Measurements from ENCODE around the gene CNOT11.

Gene CNOT11

DNA sequence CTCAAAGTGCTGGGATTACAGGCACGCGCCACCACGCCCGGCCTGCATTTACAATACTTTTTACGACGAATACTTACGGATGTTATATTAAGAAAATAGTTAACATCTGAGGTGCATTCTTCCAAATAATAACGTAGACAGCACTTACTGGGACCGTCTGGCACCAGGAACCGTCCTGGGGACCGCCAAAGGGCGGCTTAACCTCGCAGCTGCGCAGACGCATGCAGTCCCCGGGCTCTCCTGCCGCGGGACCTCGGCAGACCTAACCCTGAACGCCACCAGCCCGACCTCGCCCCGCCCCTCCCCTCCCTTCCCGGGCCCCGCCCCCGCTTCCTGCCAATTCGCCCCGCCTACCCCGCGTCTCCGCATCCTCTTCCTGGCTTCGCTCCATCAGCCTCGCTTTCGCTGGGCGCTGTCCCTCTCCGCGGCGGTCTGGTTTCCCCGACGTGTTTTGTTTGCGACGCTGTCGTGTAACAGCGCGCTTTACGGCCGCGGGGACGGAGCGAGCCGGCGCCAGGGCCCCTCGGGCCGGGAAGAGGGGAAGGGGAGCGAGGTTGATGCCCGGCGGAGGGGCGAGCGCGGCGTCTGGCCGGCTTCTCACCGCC, at the start of gene CNOT11:
CNOT11 (plus strand) TSS at position 479 of the 605 bp plus-strand sequence; CDS start at position 558, 79 bp downstream.
- ATAC-seq (ENCODE audit: low read depth) (peak; percentile 81), DNase-seq (ENCODE audit: low spot score) (peak; percentile 98)
- peaks cover 10% of the 10 kb centered on the region for H3K36me3 ChIP-seq (ENCODE audit: low read depth)
- H3K27me3 ChIP-seq (ENCODE audit: insufficient read depth, poor library complexity, severe bottlenecking) = no peaks in the 10 kb centered on the region
- H3K9me3 ChIP-seq (ENCODE audit: severe bottlenecking) = no peaks in the 10 kb centered on the region
- H3K4me1 ChIP-seq (ENCODE audit: insufficient read depth, poor library complexity, severe bottlenecking) = peaks cover 20% of the 10 kb centered on the region
- no peak for TF ChIP-seq CTCF (IDR thresholded peaks at IDR 0.05; ENCODE audit: poor library complexity, severe bottlenecking)
- peak within 1 kb of the TSS; percentile 98 for H3K4me3 ChIP-seq (ENCODE audit: severe bottlenecking)
- H3K27ac ChIP-seq (ENCODE audit: poor library complexity, severe bottlenecking) = peak within 1 kb of the TSS; percentile 66

DNA sequence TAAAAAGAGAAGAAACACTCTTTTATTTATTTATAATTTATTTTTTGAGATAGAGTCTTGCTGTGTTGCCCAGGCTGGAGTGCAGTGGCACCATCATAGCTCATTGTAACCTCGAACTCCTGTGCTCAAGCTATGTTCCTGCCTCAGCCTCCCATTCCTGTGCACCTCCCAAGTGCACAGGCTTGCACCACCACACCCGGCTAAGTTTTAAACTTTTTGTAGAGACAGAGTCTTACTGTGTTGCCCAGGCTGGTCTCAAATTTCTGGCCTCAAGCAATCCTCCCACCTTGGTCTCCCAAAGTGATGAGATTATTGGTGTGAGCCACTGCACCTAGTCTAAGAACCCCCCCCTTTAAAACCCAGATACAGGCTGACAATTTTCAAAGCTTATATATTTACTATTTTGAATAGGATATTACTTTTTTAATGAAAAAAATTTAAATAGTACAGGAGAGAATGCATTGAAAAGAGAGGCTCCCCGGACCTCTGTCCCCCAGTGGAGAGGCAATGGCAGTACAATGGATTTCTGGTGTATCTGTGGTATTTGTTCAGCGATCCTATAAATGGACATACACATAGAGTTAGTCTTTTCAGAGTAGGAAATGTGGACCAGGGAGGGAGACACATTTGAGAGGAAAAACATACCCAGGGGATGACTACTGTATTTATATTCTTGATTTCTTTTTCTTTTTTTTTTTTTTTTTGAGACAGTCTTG, 48.1 kb upstream of the CNOT11 start:
- no peak overlapping the region for H3K27ac ChIP-seq (ENCODE audit: poor library complexity, severe bottlenecking)
- ATAC-seq (ENCODE audit: low read depth) = no peak
- H3K36me3 ChIP-seq (ENCODE audit: low read depth) = no peaks in the 10 kb centered on the region
- H3K4me1 ChIP-seq (ENCODE audit: insufficient read depth, poor library complexity, severe bottlenecking) = peaks cover 12% of the 10 kb centered on the region
- no peak for TF ChIP-seq CTCF (IDR thresholded peaks at IDR 0.05; ENCODE audit: poor library complexity, severe bottlenecking)
- H3K27me3 ChIP-seq (ENCODE audit: insufficient read depth, poor library complexity, severe bottlenecking) = no peaks in the 10 kb centered on the region
- H3K9me3 ChIP-seq (ENCODE audit: severe bottlenecking) = no peaks in the 10 kb centered on the region
- H3K4me3 ChIP-seq (ENCODE audit: severe bottlenecking) = no peak overlapping the region
- no peak for DNase-seq (ENCODE audit: low spot score)

DNA sequence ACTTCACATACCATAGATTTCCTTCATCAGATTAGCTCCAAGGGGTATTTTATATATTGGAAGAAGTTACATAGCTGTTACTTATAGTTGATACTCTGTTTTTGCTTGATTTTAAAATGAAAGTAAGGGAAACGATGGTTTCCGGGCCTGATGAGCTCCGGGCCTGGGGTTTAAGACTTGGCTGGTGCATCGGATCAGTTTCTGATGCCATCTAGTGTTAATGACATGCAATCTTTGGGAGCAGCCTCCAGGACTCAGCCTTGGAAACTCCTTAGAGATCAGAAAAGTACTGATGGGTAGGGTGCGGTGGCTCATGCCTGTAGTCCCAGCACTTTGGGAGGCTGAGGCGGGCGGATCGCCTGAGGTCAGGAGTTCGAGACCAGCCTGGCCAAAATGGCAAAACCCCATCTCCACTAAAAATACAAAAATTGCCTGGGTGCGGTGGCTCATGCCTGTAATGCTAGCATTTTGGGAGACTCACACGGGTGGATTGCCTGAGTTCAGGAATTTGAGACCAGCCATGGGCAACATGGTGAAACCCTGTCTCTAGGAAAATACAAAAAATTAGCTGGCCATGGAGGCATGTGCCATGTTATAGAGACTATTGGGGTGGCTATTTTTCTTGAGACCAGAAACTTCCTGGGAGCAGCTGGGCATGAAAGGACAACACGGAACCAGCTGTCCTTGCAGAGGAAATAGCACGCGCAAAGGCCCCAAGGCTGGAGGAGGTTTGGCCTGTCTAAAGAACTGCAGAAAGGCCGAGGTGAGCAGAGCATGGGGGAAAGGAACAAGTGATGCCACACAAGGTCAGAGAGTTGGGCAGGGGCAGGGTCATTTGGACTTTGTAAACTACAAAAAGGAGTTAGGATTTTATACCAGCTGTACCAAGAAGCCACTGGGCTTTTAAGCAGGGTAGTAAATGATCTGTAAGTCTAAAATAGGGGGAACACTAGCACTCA, 46.9 kb upstream of the CNOT11 start:
- no peak overlapping the region for H3K27ac ChIP-seq (ENCODE audit: poor library complexity, severe bottlenecking)
- peak; percentile 66 for DNase-seq (ENCODE audit: low spot score)

GRCh38 chr2:101208830-101209229, 43.9 kb upstream of the CNOT11 start:
- H3K4me3 ChIP-seq (ENCODE audit: severe bottlenecking) = no peak overlapping the region

More for the DNA sequence above, 46.9 kb upstream of the CNOT11 start:
- Histone ChIP-seq H3K27me3 (ENCODE audit: insufficient read depth, poor library complexity, severe bottlenecking) (no peaks in the 10 kb centered on the region), H3K9me3 (ENCODE audit: severe bottlenecking) (peaks cover under 1% of the 10 kb centered on the region), H3K4me1 (ENCODE audit: insufficient read depth, poor library complexity, severe bottlenecking) (peaks cover 3% of the 10 kb centered on the region), H3K4me3 (ENCODE audit: severe bottlenecking) (peak overlapping the region; percentile 12), H3K36me3 (ENCODE audit: low read depth) (no peaks in the 10 kb centered on the region)
- TF ChIP-seq CTCF (IDR thresholded peaks at IDR 0.05; ENCODE audit: poor library complexity, severe bottlenecking) = peak; percentile 86
- peak; percentile 94 for ATAC-seq (ENCODE audit: low read depth)

More at GRCh38 chr2:101208830-101209229, 43.9 kb upstream of the CNOT11 start:
- no peaks in the 10 kb centered on the region for H3K27me3 ChIP-seq (ENCODE audit: insufficient read depth, poor library complexity, severe bottlenecking)
- no peak for TF ChIP-seq CTCF (IDR thresholded peaks at IDR 0.05; ENCODE audit: poor library complexity, severe bottlenecking)
- no peaks in the 10 kb centered on the region for H3K4me1 ChIP-seq (ENCODE audit: insufficient read depth, poor library complexity, severe bottlenecking)
- H3K36me3 ChIP-seq (ENCODE audit: low read depth) = no peaks in the 10 kb centered on the region
- peaks cover 4% of the 10 kb centered on the region for H3K9me3 ChIP-seq (ENCODE audit: severe bottlenecking)
- ATAC-seq (ENCODE audit: low read depth) (no peak), DNase-seq (ENCODE audit: low spot score) (no peak)
- no peak overlapping the region for H3K27ac ChIP-seq (ENCODE audit: poor library complexity, severe bottlenecking)

Data from RWPE2 (cell line).